ENCODE results near the gene DIO3. TPM values are rescaled to one million over a fixed set of nuclear protein-coding genes. Genes with fewer than 3 reads are reported as not detected.

Gene DIO3
- total RNA-seq, 4 donors from 2014 or later, result 4.2 to 19.5 (median 5.3) TPM

DNA sequence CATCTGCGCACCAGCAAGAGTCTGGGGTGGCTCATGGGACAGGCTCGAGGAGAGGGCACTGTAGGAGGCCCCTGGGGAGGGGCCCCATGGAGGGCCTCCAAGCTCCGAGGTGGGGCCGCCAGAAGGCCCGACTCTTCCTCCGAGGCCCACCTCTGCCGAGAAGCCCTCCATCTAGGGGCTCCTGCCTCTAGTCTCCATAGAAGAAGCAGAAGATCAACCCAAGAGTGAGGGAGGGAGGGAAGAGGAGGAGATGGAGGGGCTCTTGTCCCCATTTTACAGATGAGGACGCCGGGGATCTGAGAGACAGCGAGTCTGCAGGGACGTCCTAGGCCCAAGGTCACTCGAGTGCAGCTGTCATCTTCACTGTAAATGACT lies 41.2 kb downstream of the DIO3 start:
- Histone ChIP-seq H3K4me1 (no peaks in the 10 kb centered on the region), H3K9me3 (peaks cover 0 to 16% (median 0%) of the 10 kb centered on the region in 4 donors), H3K27me3 (peaks cover 0 to 7% of the 10 kb centered on the region in 2 donors), H3K4me3 (no peak overlapping the region), H3K27ac (no peak overlapping the region), H3K36me3 (no peaks in the 10 kb centered on the region)
- TF ChIP-seq EP300 (IDR thresholded peaks at IDR 0.05), result no peak
- no peak for TF ChIP-seq POLR2A (IDR thresholded peaks at IDR 0.05)
- TF ChIP-seq, protein P1, sequence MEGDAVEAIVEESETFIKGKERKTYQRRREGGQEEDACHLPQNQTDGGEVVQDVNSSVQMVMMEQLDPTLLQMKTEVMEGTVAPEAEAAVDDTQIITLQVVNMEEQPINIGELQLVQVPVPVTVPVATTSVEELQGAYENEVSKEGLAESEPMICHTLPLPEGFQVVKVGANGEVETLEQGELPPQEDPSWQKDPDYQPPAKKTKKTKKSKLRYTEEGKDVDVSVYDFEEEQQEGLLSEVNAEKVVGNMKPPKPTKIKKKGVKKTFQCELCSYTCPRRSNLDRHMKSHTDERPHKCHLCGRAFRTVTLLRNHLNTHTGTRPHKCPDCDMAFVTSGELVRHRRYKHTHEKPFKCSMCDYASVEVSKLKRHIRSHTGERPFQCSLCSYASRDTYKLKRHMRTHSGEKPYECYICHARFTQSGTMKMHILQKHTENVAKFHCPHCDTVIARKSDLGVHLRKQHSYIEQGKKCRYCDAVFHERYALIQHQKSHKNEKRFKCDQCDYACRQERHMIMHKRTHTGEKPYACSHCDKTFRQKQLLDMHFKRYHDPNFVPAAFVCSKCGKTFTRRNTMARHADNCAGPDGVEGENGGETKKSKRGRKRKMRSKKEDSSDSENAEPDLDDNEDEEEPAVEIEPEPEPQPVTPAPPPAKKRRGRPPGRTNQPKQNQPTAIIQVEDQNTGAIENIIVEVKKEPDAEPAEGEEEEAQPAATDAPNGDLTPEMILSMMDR (IDR thresholded peaks at IDR 0.05), result no peak
- 96 to 97% methylated on average over 12 of the region's 12 CpGs for WGBS, 2 donors
- DNase-seq (ENCODE audit: low spot score in 2 of 2), result no peak

DNA sequence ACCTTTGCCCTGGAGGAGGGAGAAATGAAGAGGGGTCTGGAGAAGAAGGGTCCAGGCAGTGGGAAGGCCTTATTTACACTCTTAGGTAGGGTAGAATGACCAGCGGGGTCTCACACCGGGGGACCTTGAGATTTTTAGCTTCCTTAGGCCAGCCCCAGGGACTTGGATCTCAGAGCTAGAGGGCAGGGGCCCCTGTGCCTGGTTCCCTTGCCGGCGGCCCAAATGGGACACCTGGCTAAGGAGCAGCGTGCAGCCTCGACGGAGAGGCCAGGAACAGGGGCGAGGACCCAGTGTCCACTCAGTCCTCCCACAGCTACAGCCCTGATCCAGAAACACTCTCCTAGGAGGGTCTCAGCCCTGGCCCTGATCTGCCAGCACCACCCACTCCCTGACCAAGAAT lies 41.8 kb downstream of the DIO3 start:
- Histone ChIP-seq H3K4me1 (no peaks in the 10 kb centered on the region), H3K4me3 (no peak overlapping the region), H3K36me3 (no peaks in the 10 kb centered on the region), H3K27me3 (peaks cover 0 to 7% of the 10 kb centered on the region in 2 donors), H3K9me3 (peaks cover 0 to 10% (median 0%) of the 10 kb centered on the region in 4 donors), H3K27ac (no peak overlapping the region)
- no peak for DNase-seq (ENCODE audit: low spot score in 2 of 2)
- 77 to 100% methylated on average over 2 to 8 of the region's 8 CpGs for WGBS, 2 donors
- TF ChIP-seq, protein P1 (IDR thresholded peaks at IDR 0.05), result no peak
- TF ChIP-seq EP300 (IDR thresholded peaks at IDR 0.05) (no peak), POLR2A (IDR thresholded peaks at IDR 0.05) (no peak)

DNA sequence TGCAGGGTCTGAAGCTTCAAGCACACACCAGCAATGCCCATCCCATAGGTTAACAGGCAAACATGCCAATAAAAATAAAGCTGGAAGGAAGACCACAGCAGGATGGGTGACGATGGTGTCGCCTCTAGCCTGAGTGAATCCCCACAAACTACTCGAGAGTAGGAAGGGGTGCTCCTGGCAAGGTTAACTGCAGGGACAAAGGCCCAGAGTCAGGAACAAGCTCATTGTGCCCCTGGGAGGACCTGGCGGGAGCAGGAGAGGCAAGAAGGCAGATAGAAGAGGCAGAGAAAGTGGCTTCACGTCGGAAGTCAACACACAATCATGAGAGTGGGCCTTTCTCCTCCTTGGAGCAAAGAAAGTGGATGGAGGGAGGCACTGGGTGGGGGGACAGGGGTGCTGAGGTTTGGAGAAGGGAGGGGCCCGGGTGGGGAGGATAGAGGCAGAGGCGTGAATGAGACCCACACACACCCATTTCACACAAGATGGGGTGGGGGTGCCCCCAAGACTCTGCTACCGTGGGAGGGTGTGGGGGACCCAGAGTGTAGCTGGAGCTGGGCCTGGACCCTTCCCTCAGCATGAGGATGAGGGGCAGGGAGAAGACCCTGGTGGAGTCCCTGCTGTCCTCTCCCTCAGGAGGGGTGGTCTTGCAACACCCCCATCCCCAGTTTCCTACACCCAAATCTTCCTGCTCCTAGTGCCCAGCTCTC lies 43.1 kb downstream of the DIO3 start:
- Histone ChIP-seq H3K9me3 (no peaks in the 10 kb centered on the region), H3K4me1 (no peaks in the 10 kb centered on the region), H3K27ac (no peak overlapping the region), H3K4me3 (no peak overlapping the region), H3K36me3 (no peaks in the 10 kb centered on the region), H3K27me3 (peaks cover 0 to 10% of the 10 kb centered on the region in 2 donors)
- 80 to 83% methylated on average over 9 of the region's 9 CpGs for WGBS, 2 donors
- TF ChIP-seq POLR2A (IDR thresholded peaks at IDR 0.05), result no peak
- TF ChIP-seq, protein P1 (IDR thresholded peaks at IDR 0.05), result no peak
- DNase-seq (ENCODE audit: low spot score in 2 of 2), result no peak

DNA sequence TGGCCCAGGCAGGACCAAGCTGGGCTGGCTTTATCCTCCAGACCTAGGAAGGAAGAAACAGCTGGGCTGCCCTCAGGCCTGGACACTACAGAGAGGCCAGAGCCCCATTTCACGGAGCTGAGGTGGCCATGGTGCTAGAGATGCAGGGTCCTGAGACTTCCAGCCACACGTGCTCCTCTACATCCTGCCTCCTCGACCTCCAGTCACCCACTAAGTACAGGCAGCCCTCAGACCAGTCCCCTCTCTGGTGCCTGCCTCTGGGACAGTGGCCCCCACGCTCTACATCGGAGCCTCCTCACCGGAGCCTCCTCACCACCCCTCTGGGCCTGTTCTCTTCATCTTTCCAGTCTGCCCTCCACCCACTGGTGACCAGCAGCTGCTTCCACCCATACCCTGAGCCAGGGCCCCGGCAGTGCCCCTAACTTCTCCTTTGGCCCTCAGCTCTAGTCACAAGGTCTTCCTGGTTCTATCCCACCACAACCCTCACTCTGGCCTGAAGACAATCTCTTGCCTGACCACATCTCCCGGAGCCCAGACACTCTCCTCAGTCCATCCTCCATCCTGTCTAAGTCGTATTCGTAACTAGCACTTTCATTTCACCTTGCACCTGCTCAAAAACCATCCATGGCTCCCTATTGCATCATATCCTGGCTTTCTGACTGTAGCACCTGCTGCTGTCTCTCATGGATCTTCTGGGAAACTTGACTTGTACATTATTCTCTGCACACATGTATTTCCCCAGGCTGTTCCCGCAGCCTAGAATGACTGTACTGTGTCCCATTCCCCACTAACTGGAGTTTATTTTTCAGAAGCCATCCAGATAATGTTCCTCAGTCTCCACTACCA lies 43.9 kb downstream of the DIO3 start:
- Histone ChIP-seq H3K4me3 (no peak overlapping the region), H3K27ac (no peak overlapping the region), H3K27me3 (peaks cover 0 to 14% of the 10 kb centered on the region in 2 donors), H3K4me1 (no peaks in the 10 kb centered on the region), H3K9me3 (no peaks in the 10 kb centered on the region), H3K36me3 (no peaks in the 10 kb centered on the region)
- DNase-seq (ENCODE audit: low spot score in 2 of 2), result no peak
- TF ChIP-seq POLR2A (IDR thresholded peaks at IDR 0.05) (no peak), EP300 (IDR thresholded peaks at IDR 0.05) (no peak)
- TF ChIP-seq, protein P1 (IDR thresholded peaks at IDR 0.05), result no peak
- WGBS, 2 donors, result 82 to 87% methylated on average over 11 of the region's 11 CpGs

DNA sequence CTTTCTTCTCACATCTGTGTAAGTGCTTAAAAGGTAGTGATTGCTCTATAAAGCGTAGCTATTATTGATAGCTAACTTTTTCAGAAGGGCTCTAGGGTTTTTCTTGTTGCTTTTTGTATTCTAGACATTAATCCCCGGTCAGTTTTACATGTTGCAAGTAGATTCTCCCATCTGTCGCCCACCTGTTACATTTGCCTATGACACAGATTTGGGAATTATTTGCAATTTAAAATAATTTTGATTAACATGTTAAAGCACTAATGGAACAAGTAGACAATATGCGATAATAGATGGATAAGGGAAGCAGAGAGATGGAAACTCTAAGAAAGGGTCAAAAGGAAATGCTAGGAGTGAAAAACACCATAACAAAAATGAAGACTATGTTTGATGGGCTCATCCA lies 44.5 kb downstream of the DIO3 start:
- TF ChIP-seq, protein P1 (IDR thresholded peaks at IDR 0.05), result no peak
- TF ChIP-seq POLR2A (IDR thresholded peaks at IDR 0.05) (no peak), EP300 (IDR thresholded peaks at IDR 0.05) (no peak)
- 87 to 89% methylated on average over 4 of the region's 4 CpGs for WGBS, 2 donors
- H3K27ac ChIP-seq, result no peak overlapping the region
- H3K9me3 ChIP-seq, result no peaks in the 10 kb centered on the region
- DNase-seq (ENCODE audit: low spot score in 2 of 2), result no peak
- H3K36me3 ChIP-seq, result no peaks in the 10 kb centered on the region
- no peaks in the 10 kb centered on the region for H3K4me1 ChIP-seq
- peaks cover 0 to 20% of the 10 kb centered on the region in 2 donors for H3K27me3 ChIP-seq
- H3K4me3 ChIP-seq, result no peak overlapping the region
